Hepatocyte (in vitro differentiated cells): ENCODE measurements around the gene BTG3.

Experiments
- EZH2 ChIP-seq: fragments of 200-600 bp; sonication (generic); IDR thresholded peaks from 2 replicates; pipeline ENCODE4 v1.6.1; 2016; ENCODE audit warnings: antibody characterized with exemption, mild to moderate bottlenecking, borderline replicate concordance
- TF ChIP-seq, protein P1 (sequence below): fragments of 200-600 bp; sonication (generic); IDR thresholded peaks from 2 replicates; pipeline ENCODE4 v1.5.1; 2016; ENCODE audit warnings: antibody characterized with exemption, mild to moderate bottlenecking; ENCODE audit not compliant: poor library complexity

DNA sequence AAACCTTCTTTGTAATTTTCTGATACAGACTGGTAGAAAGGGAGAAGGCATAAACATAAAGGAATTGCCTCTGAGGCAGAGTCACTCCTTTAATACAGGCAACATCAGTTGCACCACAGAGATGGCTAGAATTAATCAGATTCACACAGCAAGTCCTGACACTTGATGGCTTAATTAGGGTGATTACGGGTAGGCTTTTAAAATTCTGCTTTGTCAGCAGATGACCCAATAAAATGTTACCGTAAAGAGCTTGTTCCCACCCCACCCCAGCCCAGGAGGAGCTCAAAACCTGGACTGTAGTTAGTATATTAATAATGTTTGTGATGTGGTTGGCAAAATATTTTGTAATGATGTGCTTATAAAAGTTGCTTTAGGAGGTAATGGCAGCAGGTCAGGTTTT is 9.3 kb upstream of the BTG3 start:
- TF ChIP-seq, protein P1, sequence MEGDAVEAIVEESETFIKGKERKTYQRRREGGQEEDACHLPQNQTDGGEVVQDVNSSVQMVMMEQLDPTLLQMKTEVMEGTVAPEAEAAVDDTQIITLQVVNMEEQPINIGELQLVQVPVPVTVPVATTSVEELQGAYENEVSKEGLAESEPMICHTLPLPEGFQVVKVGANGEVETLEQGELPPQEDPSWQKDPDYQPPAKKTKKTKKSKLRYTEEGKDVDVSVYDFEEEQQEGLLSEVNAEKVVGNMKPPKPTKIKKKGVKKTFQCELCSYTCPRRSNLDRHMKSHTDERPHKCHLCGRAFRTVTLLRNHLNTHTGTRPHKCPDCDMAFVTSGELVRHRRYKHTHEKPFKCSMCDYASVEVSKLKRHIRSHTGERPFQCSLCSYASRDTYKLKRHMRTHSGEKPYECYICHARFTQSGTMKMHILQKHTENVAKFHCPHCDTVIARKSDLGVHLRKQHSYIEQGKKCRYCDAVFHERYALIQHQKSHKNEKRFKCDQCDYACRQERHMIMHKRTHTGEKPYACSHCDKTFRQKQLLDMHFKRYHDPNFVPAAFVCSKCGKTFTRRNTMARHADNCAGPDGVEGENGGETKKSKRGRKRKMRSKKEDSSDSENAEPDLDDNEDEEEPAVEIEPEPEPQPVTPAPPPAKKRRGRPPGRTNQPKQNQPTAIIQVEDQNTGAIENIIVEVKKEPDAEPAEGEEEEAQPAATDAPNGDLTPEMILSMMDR = no peak
- no peak for TF ChIP-seq EZH2
